K562 (cell line): ENCODE results near the gene NLGN4X.

Source experiments
- EHMT2 ChIP-seq: fragments of 450-650 bp; IDR thresholded peaks from 2 replicates; pipeline ENCODE4 v1.6.1; 2018; ENCODE audit warnings: antibody characterized with exemption
- MAX ChIP-seq: sonication (generic); formaldehyde crosslinking; IDR thresholded peaks from 2 replicates; pipeline ENCODE4 v1.9.0; 2022; ENCODE audit warnings: mild to moderate bottlenecking, missing genetic modification reagents
- TAF9B ChIP-seq: fragments of 450-650 bp; IDR thresholded peaks from 2 replicates; pipeline ENCODE4 v1.6.1; 2018; ENCODE audit warnings: mild to moderate bottlenecking; ENCODE audit not compliant: partially characterized antibody
- TF ChIP-seq, protein P1 (sequence below), 3 experiments: fragments of 200-800 bp in 1 of 3; fragments of 250-450 bp in 1 of 3; fragments of 450-650 bp in 1 of 3; sonication (Bioruptor Pico) in 1 of 3; sonication (Bioruptor generic) in 1 of 3; formaldehyde crosslinking in 1 of 3; IDR thresholded peaks; 2 replicates each; pipeline versions ENCODE4 v1.6.1 to v1.8.0; 2016 to 2022; ENCODE audit warnings: mild to moderate bottlenecking in 2 of 3, missing genetic modification characterization in 2 of 3, missing compliant biosample characterization in 1 of 3, moderate library complexity in 1 of 3
- TF ChIP-seq, protein P2 (sequence below), 2 experiments: fragments of 450-650 bp; formaldehyde crosslinking in 1 of 2; IDR thresholded peaks; 2 replicates each; pipeline versions ENCODE4 v1.4.0 to v1.6.1; 2014 to 2020; ENCODE audit warnings: mild to moderate bottlenecking in 2 of 2, borderline replicate concordance in 1 of 2, low read depth in 1 of 2
- TF ChIP-seq, protein P3 (sequence below): sonication (generic); formaldehyde crosslinking; IDR thresholded peaks from 2 replicates; pipeline ENCODE4 v1.5.0; 2020; ENCODE audit warnings: missing genetic modification reagents

GRCh38 chrX:6227453-6227835 lies 1.2 kb downstream of the NLGN4X start:
- no peak for TF ChIP-seq MAX
- no peak for TF ChIP-seq TAF9B
- TF ChIP-seq, protein P1, sequence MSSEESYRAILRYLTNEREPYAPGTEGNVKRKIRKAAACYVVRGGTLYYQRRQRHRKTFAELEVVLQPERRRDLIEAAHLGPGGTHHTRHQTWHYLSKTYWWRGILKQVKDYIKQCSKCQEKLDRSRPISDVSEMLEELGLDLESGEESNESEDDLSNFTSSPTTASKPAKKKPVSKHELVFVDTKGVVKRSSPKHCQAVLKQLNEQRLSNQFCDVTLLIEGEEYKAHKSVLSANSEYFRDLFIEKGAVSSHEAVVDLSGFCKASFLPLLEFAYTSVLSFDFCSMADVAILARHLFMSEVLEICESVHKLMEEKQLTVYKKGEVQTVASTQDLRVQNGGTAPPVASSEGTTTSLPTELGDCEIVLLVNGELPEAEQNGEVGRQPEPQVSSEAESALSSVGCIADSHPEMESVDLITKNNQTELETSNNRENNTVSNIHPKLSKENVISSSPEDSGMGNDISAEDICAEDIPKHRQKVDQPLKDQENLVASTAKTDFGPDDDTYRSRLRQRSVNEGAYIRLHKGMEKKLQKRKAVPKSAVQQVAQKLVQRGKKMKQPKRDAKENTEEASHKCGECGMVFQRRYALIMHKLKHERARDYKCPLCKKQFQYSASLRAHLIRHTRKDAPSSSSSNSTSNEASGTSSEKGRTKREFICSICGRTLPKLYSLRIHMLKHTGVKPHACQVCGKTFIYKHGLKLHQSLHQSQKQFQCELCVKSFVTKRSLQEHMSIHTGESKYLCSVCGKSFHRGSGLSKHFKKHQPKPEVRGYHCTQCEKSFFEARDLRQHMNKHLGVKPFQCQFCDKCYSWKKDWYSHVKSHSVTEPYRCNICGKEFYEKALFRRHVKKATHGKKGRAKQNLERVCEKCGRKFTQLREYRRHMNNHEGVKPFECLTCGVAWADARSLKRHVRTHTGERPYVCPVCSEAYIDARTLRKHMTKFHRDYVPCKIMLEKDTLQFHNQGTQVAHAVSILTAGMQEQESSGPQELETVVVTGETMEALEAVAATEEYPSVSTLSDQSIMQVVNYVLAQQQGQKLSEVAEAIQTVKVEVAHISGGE (CRISPR knock-in tag; IDR thresholded peaks at IDR 0.05): no peak
- TF ChIP-seq EHMT2: no peak
- TF ChIP-seq, protein P2, sequence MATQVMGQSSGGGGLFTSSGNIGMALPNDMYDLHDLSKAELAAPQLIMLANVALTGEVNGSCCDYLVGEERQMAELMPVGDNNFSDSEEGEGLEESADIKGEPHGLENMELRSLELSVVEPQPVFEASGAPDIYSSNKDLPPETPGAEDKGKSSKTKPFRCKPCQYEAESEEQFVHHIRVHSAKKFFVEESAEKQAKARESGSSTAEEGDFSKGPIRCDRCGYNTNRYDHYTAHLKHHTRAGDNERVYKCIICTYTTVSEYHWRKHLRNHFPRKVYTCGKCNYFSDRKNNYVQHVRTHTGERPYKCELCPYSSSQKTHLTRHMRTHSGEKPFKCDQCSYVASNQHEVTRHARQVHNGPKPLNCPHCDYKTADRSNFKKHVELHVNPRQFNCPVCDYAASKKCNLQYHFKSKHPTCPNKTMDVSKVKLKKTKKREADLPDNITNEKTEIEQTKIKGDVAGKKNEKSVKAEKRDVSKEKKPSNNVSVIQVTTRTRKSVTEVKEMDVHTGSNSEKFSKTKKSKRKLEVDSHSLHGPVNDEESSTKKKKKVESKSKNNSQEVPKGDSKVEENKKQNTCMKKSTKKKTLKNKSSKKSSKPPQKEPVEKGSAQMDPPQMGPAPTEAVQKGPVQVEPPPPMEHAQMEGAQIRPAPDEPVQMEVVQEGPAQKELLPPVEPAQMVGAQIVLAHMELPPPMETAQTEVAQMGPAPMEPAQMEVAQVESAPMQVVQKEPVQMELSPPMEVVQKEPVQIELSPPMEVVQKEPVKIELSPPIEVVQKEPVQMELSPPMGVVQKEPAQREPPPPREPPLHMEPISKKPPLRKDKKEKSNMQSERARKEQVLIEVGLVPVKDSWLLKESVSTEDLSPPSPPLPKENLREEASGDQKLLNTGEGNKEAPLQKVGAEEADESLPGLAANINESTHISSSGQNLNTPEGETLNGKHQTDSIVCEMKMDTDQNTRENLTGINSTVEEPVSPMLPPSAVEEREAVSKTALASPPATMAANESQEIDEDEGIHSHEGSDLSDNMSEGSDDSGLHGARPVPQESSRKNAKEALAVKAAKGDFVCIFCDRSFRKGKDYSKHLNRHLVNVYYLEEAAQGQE (IDR thresholded peaks at IDR 0.05; ENCODE audit: borderline replicate concordance): no peak
- TF ChIP-seq, protein P2 (CRISPR knock-in tag; IDR thresholded peaks at IDR 0.05; ENCODE audit: low read depth): no peak
- TF ChIP-seq, protein P3, sequence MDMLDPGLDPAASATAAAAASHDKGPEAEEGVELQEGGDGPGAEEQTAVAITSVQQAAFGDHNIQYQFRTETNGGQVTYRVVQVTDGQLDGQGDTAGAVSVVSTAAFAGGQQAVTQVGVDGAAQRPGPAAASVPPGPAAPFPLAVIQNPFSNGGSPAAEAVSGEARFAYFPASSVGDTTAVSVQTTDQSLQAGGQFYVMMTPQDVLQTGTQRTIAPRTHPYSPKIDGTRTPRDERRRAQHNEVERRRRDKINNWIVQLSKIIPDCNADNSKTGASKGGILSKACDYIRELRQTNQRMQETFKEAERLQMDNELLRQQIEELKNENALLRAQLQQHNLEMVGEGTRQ (CRISPR knock-in tag): no peak
